ENCODE data around the gene TM4SF4.
"Not testable (repeated sequence)": the region's sequence is repeated elsewhere in the genome, so short reads cannot be mapped to it uniquely, and the experiment has no call there.

TM4SF4 gene, protein sequence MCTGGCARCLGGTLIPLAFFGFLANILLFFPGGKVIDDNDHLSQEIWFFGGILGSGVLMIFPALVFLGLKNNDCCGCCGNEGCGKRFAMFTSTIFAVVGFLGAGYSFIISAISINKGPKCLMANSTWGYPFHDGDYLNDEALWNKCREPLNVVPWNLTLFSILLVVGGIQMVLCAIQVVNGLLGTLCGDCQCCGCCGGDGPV

DNA sequence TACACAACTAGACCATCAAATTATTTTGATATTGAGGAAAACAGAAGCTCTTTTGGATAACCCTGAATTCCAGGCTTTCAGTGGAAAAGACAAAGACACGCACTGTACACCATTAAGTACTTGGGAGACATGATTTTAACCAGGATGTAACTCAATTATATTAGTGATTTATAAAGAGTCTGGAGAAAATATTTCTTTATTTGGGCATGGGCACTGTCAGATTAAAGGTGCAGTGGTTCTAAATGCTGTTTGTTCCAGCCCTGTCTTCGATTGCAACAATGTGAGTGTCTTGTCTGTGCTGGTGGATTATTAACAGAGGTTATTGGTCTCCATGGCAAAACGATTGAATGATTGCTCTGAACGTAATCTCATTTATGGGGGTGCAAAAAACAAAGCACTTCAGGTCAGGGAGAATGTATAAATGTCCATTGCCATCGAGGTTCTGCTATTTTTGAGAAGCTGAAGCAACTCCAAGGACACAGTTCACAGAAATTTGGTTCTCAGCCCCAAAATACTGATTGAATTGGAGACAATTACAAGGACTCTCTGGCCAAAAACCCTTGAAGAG lies at the start of gene TM4SF4:
TSS of gene TM4SF4 (plus strand) at position 448 of the 568 bp plus-strand sequence. CDS start 181 bp downstream, outside the sequence.
- DNase-seq (ENCODE audit: low read depth in 2 of 2), result no peak

DNA sequence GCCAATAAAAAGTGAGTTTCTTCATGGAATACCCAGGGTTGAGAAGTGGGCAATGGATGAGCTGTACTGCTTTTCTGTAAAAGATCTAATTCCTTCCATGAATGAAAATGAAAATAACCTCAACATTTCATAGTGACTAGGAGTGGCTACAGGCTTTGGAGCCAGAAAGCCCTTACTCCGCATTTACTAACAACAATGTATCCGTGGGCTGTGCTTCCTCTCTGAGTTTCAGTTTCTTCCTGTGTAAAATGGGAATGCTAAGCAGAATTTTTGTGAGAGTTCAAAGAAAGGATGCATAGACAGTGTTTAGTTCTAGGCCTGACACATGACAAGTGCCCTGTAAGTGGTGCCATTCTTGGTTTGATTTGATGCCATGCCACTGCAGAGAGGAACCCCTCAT lies 49.6 kb upstream of the TM4SF4 start:
- no peak for DNase-seq (ENCODE audit: low read depth in 2 of 2)

DNA sequence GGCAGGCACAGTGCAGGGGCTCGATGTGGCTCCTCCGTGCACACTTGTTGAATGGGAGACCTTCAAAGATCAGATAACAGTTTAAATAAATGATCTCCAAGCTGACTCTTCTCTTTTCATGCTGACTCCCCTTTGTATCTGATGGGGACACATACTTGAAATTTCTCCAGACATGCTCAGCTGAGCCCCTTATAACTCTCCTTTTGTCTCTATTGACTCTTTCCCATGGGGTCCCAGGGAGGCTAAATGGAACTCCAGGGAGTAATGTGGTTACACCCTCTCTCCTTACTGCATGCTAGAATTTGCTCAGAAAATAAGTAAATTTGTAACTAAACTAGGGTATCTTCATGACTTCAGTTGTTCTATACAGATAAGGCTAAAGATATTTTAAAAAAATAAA lies 48.2 kb upstream of the TM4SF4 start:
- DNase-seq (ENCODE audit: low read depth in 2 of 2), result no peak

DNA sequence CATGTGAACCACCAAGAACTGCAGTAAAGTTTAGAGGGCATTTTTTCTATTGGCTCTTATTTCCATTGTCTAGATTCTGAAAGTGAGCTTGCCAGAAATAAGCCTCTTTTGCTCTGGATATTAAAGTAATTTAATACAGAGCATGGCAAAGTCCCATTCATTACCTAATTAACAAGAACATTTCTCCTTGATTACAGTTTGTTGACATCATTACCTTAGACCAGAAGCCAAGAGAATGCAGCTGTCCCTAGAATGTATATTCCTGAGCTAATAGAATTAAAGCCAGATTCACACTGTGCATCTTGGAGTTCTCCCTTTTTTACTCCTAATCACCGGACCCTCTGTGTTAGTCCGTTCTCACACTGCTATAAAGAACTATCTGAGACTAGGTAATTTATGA lies 46.4 kb upstream of the TM4SF4 start:
- DNase-seq (ENCODE audit: low read depth in 2 of 2), result no peak

DNA sequence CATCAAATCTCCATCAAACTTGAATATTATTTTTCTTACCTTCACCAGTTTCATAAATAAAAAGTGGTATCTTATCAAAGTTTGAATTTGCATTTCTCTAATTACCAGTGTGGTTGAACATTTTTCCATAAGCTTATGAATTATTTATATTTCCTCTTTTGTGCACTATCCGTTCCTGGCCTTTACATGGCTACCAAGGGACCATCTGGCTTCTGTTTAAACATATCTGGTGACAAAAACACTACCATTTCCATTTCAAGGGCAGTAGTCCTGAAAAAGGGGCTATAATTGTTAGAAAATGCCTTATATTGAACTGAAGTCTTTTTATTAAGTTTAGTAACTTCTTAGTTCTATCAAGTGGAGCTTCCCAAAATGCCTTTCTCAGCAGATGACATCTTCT lies 44.3 kb upstream of the TM4SF4 start:
- no peak for DNase-seq (ENCODE audit: low read depth in 2 of 2)

DNA sequence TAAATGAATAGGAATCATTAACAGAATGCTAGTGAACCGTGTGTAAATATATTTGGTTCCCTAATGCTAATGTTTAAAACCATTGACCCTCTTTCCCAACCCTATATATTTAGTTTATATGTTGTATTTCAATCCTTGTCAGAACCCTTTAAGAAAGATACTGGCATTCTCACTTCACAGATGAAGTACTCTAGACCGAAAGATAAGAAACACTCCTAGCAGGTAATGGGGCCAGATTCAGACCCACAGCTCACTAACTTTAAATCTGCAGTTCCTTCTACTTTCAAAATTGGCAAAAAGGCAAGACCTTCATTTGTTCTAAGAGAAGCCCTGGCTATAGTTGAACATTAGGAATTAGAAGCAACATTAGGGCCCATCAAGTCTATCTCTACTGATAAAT lies 42.3 kb upstream of the TM4SF4 start:
- DNase-seq (ENCODE audit: low read depth in 2 of 2), result no peak

DNA sequence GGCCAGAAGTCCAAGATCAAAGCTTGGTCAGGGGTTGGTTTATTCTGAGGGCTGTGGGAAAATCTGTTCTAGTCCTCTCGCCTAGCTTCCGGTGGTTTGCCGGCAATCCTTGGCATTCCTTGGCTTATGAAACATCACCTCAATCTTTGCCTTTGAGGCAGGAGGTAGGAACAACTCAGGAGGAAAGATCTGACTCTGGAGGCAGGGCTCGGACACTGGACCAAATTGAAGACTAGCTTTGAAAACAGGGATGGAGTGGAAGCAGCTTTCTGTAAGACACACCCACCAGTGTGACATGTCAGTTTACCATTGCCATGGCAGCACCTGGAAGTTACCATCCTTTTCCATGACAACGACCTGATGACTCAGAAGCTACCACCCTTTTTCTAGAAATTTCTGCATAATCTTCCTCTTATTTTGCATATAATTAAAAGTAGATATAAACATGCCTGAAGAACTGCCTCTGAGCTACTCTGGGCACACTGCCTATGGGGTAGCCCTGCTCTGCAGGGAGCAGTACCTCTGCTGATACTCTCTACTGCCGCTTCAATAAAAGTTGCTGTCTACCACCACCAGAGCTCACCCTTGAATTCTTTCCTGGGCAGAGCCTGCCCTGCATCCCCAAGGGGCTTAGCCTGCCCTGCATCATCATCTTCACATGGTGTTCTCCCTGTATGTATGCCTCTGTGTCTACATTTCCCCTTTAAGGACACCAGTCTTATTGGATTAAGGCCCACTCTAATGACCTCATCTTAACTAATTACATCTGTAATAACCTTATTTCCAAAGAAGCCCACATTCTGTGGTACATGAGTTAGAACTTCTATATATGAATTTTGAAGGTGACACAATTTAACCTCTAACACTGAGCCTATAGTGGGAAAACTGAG lies 38.3 kb upstream of the TM4SF4 start:
- DNase-seq (ENCODE audit: low read depth in 2 of 2), result no peak

DNA sequence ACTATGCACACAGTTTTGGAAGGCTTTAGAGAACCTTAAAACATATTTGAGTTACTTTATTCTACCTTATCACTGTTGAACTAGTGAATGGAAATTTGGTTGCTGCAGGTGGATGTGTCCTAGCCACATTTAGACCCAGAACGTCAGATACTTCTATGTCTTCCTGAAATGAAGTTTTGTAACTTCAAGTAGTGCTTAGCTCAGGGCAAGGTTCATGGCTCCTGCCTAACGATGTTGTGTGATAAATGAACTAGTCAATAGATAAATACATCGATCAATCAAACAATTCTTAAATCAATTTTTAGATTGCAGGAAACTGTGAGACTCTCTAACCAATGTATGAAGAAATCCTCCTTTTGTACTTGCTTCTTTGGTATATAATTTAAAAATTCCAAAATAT lies 37.2 kb upstream of the TM4SF4 start:
- no peak for DNase-seq (ENCODE audit: low read depth in 2 of 2)

DNA sequence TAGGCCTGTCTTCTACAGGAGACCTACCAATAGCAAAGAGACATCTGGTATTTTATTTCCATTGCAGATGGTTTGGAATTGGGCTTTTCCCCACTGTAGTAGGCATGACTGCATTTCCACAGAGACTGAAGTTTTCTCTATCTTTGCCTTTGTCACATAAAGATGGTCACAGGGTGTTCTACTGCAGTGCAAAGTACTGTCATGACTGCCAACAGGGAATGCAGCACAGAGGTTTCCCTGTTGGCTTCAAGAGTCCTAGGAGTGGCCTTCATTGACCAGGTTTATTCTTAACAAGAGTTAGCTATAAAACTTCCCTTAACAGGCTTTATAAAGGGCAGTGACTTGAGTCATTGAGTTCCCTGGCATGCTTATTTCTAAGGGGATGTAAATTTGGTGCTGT lies 36.8 kb upstream of the TM4SF4 start:
- DNase-seq (ENCODE audit: low read depth in 2 of 2), result no peak

DNA sequence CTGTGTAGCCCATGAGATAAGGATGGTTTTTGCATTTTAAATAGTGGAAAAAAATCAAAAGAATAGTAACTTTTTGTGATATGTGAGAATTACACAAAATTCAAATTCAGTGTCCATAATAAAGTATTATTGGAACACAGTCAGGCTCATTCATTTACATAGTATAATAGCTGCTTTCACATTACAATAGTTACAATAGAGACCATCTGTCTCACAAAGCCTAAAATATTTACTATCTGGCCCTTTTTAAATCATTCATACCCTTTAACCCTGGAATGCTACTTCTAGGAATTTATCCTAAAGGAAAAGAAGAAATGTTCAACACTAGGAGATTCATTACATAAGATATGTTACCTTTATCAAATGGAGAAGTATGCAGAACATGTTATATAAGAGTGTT lies 35.5 kb upstream of the TM4SF4 start:
- DNase-seq (ENCODE audit: low read depth in 2 of 2), result no peak

DNA sequence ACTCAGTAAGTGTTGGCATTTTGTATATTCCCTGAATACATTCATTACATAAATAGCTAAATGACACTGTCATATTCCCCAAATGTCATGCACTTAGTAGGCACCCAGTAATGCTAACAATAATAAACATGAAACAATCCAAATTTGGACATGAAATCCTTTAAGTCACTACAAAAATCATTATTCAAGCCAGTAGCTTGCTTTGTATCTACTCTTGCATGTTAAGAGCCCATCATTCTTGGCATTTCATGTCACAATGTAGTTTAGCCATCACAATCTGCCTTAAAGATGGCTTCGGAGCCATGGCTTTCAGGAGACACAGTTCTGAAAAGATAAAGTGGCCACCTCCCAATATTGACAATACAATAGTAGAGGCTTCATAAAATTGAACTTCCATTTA lies 32.9 kb upstream of the TM4SF4 start:
- no peak for DNase-seq (ENCODE audit: low read depth in 2 of 2)

DNA sequence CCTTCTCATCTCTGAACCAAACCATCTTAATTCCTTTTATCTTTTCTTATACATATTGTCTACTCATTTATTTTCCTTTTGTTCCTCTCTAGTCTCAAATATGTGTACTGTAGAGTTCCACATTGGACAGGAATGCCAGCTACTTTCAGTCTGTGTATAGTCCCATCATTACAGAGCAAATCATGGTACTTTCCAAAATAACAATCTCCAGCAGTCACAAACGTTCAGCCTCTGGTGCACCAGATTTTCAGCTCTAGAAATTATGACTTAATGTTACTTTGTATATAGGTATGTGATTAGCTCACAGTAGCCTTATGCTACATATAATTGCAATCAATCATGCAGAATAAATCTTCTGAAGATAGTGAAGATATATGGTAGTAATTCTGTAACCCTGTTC lies 32.5 kb upstream of the TM4SF4 start:
- DNase-seq (ENCODE audit: low read depth in 2 of 2), result no peak

DNA sequence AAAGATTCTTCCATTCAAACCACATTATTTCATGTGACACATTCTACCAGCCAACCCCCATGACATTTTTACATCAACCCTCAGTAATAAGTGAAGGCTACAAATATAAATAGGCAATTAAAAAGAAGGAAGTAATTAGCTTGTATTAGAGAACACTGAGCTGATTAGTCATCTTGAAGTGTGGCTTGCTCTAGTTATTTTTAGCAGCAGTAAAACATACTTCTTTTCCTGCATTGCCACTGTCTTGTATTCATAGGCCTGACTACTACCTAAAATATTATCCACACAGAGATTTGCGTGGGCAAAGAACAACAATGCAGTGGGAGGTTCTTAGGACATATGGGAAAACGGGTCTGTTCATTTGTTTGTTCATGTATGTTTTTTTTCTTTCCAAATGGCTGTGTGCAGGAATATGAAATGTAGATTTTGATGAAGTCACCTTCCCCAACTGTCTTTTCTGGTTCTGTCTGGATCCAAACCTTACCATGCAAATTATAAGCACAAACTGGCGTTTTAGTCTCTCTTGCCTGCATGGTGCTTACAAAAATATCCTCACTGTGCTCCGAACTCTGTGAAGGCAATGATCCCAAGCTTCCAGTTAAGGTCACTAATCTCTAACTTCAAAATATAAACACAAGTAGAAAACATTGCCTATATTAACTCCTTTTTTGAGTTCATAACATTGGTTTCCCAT lies 31.5 kb upstream of the TM4SF4 start:
- no peak for DNase-seq (ENCODE audit: low read depth in 2 of 2)

DNA sequence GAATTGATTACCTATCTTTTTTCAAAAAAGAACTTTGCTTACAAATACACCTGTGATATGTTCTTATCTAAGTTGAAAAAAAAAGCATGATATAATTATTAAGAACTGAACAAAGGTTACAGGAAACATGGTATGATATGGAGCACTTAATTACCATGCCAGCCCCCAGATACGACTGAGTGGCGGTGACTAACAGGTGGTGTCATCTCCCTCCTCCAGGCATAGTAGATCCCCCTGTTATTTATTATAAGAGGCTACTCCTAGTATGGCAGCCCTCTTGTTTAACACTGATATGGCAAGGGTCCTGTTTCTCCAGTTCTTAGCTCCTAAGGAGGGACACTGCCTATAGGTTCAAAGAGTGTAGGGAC lies 31.0 kb upstream of the TM4SF4 start:
- DNase-seq (ENCODE audit: low read depth in 2 of 2), result no peak

DNA sequence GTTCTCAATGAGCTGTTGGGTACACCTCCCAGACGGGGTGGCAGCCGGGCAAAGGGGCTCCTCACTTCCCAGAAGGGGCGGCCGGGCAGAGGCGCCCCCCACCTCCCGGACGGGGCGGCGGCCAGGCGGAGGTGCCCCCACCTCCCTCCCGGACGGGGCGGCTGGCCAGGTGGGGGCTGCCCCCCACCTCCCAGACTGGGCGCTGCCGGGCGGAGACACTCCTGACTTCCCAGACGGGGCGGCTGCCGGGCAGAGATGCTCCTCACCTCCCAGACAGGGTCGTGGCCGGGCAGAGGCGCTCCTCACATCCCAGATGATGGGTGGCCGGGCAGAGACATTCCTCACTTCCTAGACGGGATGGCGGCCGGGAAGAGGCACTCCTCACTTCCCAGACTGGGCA lies 29.6 kb upstream of the TM4SF4 start:
- DNase-seq (ENCODE audit: low read depth in 2 of 2), result not testable (repeated sequence)

DNA sequence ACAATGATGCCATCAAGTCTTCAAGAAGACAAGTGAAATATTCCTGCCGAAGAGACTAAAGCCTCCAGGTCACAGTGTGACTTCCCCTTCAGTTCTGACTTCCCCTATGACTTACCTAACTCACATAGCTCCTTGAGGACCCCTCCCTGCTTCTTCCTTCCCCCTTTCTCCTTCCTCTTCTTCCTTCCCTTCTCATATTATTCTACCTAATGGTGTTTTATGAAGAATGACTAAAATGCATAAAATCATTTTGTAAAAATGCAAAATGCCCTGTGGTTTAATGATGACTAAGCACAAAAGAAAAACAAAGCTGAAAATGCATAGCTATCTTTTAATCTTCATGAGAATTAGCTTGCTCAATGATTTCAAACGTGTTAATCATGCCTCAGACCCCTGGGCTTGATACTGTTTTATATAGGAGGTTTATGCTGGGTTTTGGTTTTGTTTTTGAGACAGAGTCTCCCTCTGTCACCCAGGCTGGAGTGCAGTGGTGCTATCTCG lies 26.1 kb upstream of the TM4SF4 start:
- no peak for DNase-seq (ENCODE audit: low read depth in 2 of 2)

DNA sequence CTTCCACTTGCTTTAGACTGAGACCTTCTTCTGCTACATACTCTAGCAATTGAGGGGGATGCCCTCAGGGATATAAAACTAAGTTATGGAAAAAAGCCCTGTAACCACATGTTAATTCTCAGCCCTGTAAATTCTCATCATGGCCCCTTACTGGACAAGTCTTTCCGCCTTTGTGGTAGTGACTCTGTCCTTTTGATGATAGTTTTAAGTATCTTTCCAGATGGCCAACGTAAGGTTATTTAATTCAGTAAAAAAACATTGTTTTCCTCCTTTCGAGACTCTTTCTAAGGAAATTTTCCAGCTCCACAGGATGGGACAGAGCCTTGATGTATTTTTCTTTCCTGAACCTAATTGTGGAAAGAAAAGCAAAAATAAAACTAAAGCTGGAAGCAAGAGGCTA lies 25.3 kb upstream of the TM4SF4 start:
- DNase-seq (ENCODE audit: low read depth in 2 of 2), result no peak

DNA sequence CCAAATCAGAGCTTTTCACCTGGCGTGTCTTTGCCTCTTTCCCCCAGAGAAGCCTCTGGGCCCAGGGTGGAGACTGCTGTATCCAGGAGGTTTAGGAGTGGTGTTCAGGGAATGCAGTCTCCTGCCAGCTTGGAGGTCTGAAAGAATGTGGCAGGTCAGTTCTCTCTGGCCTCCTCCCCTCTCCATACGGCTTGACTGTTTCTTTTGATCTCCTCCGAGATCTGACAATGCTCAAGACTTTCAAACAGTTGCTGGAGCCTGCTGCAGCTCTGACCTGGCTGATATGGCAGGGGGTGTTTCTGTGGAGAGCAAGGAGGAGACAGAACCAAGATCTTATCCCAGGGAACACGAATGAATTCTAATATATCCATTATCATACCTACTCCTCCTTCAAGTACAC lies 24.7 kb upstream of the TM4SF4 start:
- no peak for DNase-seq (ENCODE audit: low read depth in 2 of 2)

DNA sequence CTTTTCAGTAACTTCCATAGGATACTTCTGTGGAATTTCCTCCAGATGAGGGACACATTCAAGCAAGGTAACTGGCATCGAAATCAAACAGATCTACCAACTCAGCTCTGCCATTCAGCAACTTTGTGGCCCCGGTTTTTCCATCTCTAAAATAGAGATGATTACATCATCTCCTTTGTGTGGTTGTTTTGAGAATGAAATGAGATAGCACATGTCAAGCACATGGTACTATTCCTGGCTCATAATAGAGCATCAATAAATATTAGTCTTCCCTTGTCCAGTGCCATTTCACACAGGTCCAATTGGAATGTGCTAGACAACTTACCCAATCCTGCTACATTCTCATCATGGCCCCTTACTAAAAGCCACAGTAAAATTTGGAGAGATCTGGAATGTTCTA lies 24.2 kb upstream of the TM4SF4 start:
- DNase-seq (ENCODE audit: low read depth in 2 of 2), result no peak

DNA sequence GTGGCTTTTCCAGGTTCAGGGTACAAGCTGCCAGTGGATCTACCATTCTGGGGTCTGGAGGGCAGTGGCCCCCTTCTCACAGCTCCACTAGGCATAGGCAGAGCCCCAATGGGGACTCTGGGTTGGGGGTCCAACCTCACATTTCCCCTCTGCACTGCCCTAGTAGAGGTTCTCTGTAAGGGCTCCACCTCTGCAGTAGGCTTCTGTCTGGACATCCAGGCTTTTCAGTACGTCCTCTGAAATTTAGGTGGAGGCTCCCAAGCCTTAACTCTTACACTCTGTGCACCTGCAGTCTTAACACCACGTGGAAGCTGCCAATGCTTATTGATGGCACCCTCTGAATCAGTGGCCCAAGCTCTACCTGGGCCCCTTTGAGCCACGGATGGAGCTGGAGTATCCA lies 22.5 kb upstream of the TM4SF4 start:
- DNase-seq (ENCODE audit: low read depth in 2 of 2), result no peak

DNA sequence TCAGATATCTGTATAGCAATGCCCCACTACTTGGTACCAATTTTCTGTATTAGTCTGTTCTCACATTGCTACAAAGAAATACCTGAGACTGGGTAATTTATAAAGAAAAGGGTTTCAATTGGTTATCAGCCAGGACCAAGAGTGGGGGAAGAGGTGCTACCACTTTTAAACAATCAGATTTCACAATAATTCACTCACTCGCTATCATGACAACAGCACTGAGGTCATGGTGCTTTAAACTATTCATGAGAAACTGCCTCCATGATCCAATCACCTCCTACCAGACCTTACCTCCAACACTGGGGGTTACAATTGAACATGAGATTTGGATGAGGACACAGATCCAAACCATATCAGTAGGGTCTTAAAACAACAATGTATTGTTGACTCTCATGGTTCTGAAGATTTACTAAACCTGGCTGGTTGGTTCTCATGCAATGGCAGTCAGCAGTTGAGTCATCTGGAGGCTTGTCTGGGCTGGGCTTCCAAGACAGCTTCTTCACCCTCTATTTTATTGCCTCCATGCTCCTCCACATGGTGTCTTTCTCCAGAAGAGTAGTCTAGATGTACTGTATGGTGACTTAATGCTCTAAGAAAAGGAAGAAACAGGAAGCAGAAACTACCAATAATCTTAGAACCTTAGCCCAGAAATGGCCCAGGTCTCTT lies 21.2 kb upstream of the TM4SF4 start:
- DNase-seq (ENCODE audit: low read depth in 2 of 2), result no peak

DNA sequence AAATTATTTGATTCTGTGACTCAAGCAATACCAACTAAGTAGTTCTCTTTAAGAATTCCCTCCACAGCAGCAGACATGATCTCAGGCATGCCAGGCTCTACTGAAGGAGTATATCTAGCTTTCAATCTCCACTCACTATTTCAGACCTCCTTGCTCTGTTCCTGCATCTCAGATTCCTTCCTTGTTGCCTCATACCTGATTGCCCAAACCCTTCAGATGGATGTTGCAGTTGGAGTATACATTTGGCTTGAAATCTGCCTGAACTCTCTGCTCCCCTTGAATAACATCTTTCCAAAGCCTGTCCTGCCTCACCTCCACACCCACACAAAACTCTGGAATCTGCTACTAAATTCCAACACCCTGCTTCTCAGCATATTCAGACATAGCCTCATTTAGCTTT lies 19.8 kb upstream of the TM4SF4 start:
- DNase-seq (ENCODE audit: low read depth in 2 of 2), result no peak

All from stimulated activated CD4-positive, alpha-beta T cell treated with anti-CD3 and anti-CD28 coated beads, Interleukin-1b, Interleukin-23, amount 100 ng/mL, for 4 hours (primary cell).